Measurements from ENCODE around the gene DOCK7. TPM values are rescaled to one million over a fixed set of nuclear protein-coding genes. Genes with fewer than 3 reads are reported as not detected.

The DOCK7 gene
- total and polyA plus RNA-seq, 2 of the 8 experiments (the other 6 are each of a cell fraction or from before 2014, with no cell fraction given) = 10.2 to 33.7 TPM

DNA sequence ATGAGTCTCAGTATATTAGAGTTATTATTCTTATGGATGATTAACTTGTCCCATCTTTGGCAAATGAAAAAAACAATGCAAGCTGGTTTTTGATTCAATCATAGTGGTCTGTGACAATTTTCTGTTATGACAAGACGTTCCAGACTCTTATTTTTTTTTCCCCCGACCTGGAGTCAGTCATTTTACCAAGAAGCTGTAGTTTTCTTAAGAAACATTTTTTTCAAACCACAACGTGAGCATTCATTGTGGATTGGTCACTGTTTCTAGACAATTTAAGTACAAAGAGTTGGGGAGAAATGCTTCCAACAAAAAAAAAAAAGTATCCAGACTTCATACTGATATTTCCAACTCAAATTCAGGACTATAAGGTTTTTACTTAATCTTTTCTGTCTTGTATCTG lies 98.9 kb downstream of the DOCK7 start (continued):
- no peak for TF ChIP-seq ASH2L (IDR thresholded peaks at IDR 0.05; ENCODE audit: low read length)
- TF ChIP-seq KDM4A (IDR thresholded peaks at IDR 0.05; ENCODE audit: low read depth, low read length, severe bottlenecking) = no peak
- no peak for TF ChIP-seq BCL11A (IDR thresholded peaks at IDR 0.05; ENCODE audit: low read depth in 2 of 2, low read length in 2 of 2)
- TF ChIP-seq TEAD4 (IDR thresholded peaks at IDR 0.05; ENCODE audit: low read depth, low read length) = no peak
- TF ChIP-seq CBX5 (IDR thresholded peaks at IDR 0.05; ENCODE audit: low read depth, low read length) = no peak
- no peak for TF ChIP-seq JUND (IDR thresholded peaks at IDR 0.05; ENCODE audit: low read length)
- no peak for TF ChIP-seq CHD1 (IDR thresholded peaks at IDR 0.05; ENCODE audit: low read depth, low read length)
- TF ChIP-seq RNF2 (IDR thresholded peaks at IDR 0.05; ENCODE audit: borderline replicate concordance, low read depth, low read length, missing control alignments, poor library complexity, severe bottlenecking) = no peak

Measured in H1 (cell line).